Panc1 (cell line): Measurements from ENCODE around the gene TSPAN4. TPM values are rescaled to one million over a fixed set of nuclear protein-coding genes. Genes with fewer than 3 reads are reported as not detected.

Experiments
- ATAC-seq: fragments of 200-7000 bp; cut with Tn5 transposase; 2 replicates; pipeline ENCODE4 v1.9.1; 2020; ENCODE audit warnings: mild to moderate bottlenecking, moderate library complexity
- BruUV-seq: library from RNA; stranded (reverse); fragments of 400-500 nt; replicated peaks from 2 replicates; lab custom pipeline; 2021; lab: Mats Ljungman, UMichigan
- CTCF ChIA-PET: fragments of 300-600 bp; sonication (Branson Sonifier 250); formaldehyde crosslinking; loops from one replicate; lab custom pipeline; 2022; ENCODE audit warnings: antibody characterized with exemption; lab: Charles Lee
- POLR2A ChIA-PET: fragments of 300-600 bp; sonication (Branson Sonifier 250); formaldehyde crosslinking; loops from one replicate; lab custom pipeline; 2022; ENCODE audit warnings: antibody characterized with exemption; lab: Charles Lee
- DNase-seq: peaks from one replicate; pipeline ENCODE4 v3.0.0-alpha.2; 2010; ENCODE audit warnings: low read depth, low spot score
- H3K27ac ChIP-seq: 2 replicates; pipeline ENCODE4 v1.5.1; 2011; ENCODE audit warnings: mild to moderate bottlenecking, low read length, inconsistent platforms
- H3K27me3 ChIP-seq: fragments of 200-500 bp; sonication (Bioruptor generic); 2 replicates; pipeline ENCODE4 v1.6.0; 2014; ENCODE audit warnings: low read length, inconsistent platforms; ENCODE audit not compliant: control insufficient read depth, insufficient read depth
- H3K36me3 ChIP-seq: fragments of 200-500 bp; sonication (Bioruptor generic); 2 replicates; pipeline ENCODE4 v1.5.1; 2014; ENCODE audit warnings: inconsistent platforms, mild to moderate bottlenecking, low read length, moderate library complexity; ENCODE audit not compliant: control insufficient read depth, insufficient read depth
- H3K4me1 ChIP-seq: 2 replicates; pipeline ENCODE4 v1.5.1; 2011; ENCODE audit warnings: inconsistent platforms, mild to moderate bottlenecking, low read length, moderate library complexity; ENCODE audit not compliant: control insufficient read depth, insufficient read depth
- H3K4me3 ChIP-seq, 2 experiments: 2 replicates each; pipeline ENCODE4 v1.5.1; 2011 to 2012; ENCODE audit warnings: low read depth in 2 of 2, low read length in 2 of 2, mild to moderate bottlenecking in 2 of 2, inconsistent platforms in 1 of 2, moderate library complexity in 1 of 2
- H3K9me3 ChIP-seq: fragments of 200-500 bp; sonication (Bioruptor generic); 2 replicates; pipeline ENCODE4 v1.5.1; 2014; ENCODE audit warnings: low read depth, mild to moderate bottlenecking, inconsistent platforms, low read length, moderate library complexity; ENCODE audit not compliant: control insufficient read depth, insufficient read depth
- POLR2AphosphoS5 ChIP-seq: IDR thresholded peaks from 2 replicates; pipeline ENCODE4 v1.6.1; 2012; ENCODE audit warnings: mild to moderate bottlenecking, low read depth, low read length, moderate library complexity
- SIN3A ChIP-seq: IDR thresholded peaks from 2 replicates; pipeline ENCODE4 v1.6.1; 2012; ENCODE audit warnings: low read depth, mild to moderate bottlenecking, low read length, moderate library complexity, borderline replicate concordance; ENCODE audit not compliant: insufficient read depth
- TCF7L2 ChIP-seq: IDR thresholded peaks from 2 replicates; pipeline ENCODE4 v1.6.1; 2011; ENCODE audit warnings: mild to moderate bottlenecking, low read depth, low read length, inconsistent platforms
- in situ Hi-C: cut with HindIII; loops from 2 replicates; pipeline ENCODE4 v1.10.0; 2016; ENCODE audit warnings: low sequenced_read_pairs, low pct_unique_long_range_greater_than_20kb
- intact Hi-C: fragments of 100-400 bp; cut with micrococcal nuclease; formaldehyde crosslinking; loops from one replicate; pipeline ENCODE4 v1.10.0; 2022; ENCODE audit not compliant: unreplicated experiment
- total RNA-seq: library from RNA; stranded (reverse); gene quantifications from one replicate; pipeline ENCODE4 v1.2.1, GENCODE V29; 2021; ENCODE audit not compliant: unreplicated experiment
- TF ChIP-seq, protein P1 (sequence below), 2 experiments: IDR thresholded peaks; 2 replicates each; pipeline ENCODE4 v1.6.1; 2011 to 2012; ENCODE audit warnings: low read depth in 2 of 2, control low read depth in 1 of 2, low read length in 1 of 2, mild to moderate bottlenecking in 1 of 2, moderate library complexity in 1 of 2; ENCODE audit not compliant: insufficient read depth in 1 of 2
- TF ChIP-seq, protein P2 (sequence below): fragments of 450-650 bp; IDR thresholded peaks from 2 replicates; pipeline ENCODE4 v1.5.1; 2017; ENCODE audit warnings: mild to moderate bottlenecking

Gene TSPAN4
- total RNA-seq, 1 experiment from 2014 or later, result 187 TPM

DNA sequence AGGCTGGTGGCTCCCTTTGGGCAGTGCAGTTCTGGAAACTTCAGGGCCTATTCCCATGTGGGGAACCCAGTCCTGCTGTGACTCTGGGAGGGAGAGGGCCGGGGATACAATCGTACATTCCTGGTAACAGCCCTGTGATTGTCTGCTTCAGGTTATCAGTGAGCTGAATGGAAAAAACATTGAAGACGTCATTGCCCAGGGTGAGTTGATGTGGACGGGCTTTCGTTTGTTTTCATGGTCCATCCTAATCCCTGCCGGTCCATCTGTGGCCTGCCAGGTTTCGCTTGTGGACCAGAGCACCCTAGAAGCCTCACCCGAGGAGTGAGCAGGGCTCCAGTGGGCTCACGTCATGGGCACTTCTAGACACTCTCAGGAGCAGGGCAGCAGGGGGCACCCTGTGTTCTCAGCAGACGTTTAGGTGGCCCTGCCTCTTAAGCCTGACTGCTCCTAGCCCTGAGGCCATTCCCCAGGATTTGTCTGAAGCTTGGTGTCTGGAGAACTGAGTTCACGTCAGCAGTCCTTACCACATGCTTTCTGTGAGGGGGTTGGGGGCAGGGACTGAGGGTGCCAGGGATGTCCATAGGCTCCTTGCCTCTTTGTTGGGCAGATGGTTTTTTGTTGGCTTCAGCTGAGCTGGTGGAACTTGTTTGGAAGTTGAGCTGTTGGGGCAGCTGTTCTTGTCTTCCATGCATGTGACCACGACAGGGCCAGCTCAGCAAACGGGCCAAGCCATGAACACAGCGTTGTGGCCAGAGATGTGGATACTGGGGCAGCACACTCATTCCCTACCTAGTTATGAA is 31.0 kb upstream of the TSPAN4 start:
- ATAC-seq, result no peak
- TF ChIP-seq, protein P1, sequence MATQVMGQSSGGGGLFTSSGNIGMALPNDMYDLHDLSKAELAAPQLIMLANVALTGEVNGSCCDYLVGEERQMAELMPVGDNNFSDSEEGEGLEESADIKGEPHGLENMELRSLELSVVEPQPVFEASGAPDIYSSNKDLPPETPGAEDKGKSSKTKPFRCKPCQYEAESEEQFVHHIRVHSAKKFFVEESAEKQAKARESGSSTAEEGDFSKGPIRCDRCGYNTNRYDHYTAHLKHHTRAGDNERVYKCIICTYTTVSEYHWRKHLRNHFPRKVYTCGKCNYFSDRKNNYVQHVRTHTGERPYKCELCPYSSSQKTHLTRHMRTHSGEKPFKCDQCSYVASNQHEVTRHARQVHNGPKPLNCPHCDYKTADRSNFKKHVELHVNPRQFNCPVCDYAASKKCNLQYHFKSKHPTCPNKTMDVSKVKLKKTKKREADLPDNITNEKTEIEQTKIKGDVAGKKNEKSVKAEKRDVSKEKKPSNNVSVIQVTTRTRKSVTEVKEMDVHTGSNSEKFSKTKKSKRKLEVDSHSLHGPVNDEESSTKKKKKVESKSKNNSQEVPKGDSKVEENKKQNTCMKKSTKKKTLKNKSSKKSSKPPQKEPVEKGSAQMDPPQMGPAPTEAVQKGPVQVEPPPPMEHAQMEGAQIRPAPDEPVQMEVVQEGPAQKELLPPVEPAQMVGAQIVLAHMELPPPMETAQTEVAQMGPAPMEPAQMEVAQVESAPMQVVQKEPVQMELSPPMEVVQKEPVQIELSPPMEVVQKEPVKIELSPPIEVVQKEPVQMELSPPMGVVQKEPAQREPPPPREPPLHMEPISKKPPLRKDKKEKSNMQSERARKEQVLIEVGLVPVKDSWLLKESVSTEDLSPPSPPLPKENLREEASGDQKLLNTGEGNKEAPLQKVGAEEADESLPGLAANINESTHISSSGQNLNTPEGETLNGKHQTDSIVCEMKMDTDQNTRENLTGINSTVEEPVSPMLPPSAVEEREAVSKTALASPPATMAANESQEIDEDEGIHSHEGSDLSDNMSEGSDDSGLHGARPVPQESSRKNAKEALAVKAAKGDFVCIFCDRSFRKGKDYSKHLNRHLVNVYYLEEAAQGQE (IDR thresholded peaks at IDR 0.05; ENCODE audit: insufficient read depth in 1 of 2, low read depth in 2 of 2, low read length in 1 of 2), result no peak
- TF ChIP-seq SIN3A, result no peak
- TF ChIP-seq TCF7L2, result no peak
- TF ChIP-seq POLR2AphosphoS5, result no peak; the same call in 1 of the 2 replicates
- TF ChIP-seq, protein P2, sequence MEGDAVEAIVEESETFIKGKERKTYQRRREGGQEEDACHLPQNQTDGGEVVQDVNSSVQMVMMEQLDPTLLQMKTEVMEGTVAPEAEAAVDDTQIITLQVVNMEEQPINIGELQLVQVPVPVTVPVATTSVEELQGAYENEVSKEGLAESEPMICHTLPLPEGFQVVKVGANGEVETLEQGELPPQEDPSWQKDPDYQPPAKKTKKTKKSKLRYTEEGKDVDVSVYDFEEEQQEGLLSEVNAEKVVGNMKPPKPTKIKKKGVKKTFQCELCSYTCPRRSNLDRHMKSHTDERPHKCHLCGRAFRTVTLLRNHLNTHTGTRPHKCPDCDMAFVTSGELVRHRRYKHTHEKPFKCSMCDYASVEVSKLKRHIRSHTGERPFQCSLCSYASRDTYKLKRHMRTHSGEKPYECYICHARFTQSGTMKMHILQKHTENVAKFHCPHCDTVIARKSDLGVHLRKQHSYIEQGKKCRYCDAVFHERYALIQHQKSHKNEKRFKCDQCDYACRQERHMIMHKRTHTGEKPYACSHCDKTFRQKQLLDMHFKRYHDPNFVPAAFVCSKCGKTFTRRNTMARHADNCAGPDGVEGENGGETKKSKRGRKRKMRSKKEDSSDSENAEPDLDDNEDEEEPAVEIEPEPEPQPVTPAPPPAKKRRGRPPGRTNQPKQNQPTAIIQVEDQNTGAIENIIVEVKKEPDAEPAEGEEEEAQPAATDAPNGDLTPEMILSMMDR, result no peak
- ChIA-PET POLR2A (interaction anchor here (0.6 kb wide), 1 partner anchor 959 kb away, joined by 5 read pairs; no protein-coding TSS in a partner anchor), CTCF (interaction anchor here (0.7 to 0.8 kb wide), 2 partner anchors 35 to 543 kb away, joined by 3 read pairs; no protein-coding TSS in a partner anchor)
- Histone ChIP-seq H3K4me3 (peak overlapping the region; percentile 85 to 96), H3K9me3 (no peaks in the 10 kb centered on the region), H3K27me3 (no peaks in the 10 kb centered on the region), H3K27ac (peak overlapping the region; percentile 99), H3K36me3 (peaks cover 24% of the 10 kb centered on the region), H3K4me1 (peaks cover 41% of the 10 kb centered on the region)
- intact Hi-C loops, result no loop called here
- BruUV-seq, result no TSS peak
- DNase-seq, result no peak
- in situ Hi-C loops, result no loop called here

DNA sequence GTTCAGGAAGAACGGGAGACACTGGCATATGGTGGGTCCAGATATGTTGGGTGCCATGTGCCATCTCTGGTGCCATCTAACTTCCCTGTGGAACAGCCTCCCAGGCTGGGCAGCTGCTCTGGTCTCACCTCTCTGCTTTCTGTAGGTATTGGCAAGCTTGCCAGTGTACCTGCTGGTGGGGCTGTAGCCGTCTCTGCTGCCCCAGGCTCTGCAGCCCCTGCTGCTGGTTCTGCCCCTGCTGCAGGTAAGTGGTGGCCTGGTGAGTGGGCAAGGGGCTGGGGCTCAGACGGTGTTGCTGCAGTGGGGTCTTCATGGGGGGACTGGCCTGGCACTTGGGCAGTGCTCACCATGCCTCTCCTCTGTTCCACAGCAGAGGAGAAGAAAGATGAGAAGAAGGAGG is 30.3 kb upstream of the TSPAN4 start:
- DNase-seq (no peak), ATAC-seq (no peak)
- in situ Hi-C loops, result no loop called here
- BruUV-seq, result no TSS peak
- Histone ChIP-seq H3K27me3 (no peaks in the 10 kb centered on the region), H3K4me1 (peaks cover 41% of the 10 kb centered on the region), H3K27ac (peak overlapping the region; percentile 99; the same call in 1 of the 2 replicates), H3K36me3 (peaks cover 24% of the 10 kb centered on the region), H3K4me3 (no peak overlapping the region), H3K9me3 (no peaks in the 10 kb centered on the region)
- intact Hi-C loops, result no loop called here
- TF ChIP-seq SIN3A, result no peak
- TF ChIP-seq POLR2AphosphoS5, result no peak
- TF ChIP-seq, protein P2, result no peak
- no peak for TF ChIP-seq TCF7L2
- TF ChIP-seq, protein P1 (IDR thresholded peaks at IDR 0.05; ENCODE audit: insufficient read depth in 1 of 2, low read depth in 2 of 2, low read length in 1 of 2), result no peak
- ChIA-PET POLR2A (no interaction called here), CTCF (no interaction called here)
